HCT116 (cell line): ENCODE measurements around the gene UVRAG.

Source experiments
- CEBPB ChIP-seq: IDR thresholded peaks from 2 replicates; pipeline ENCODE4 v1.6.1; 2012; ENCODE audit warnings: low read depth
- CTCF ChIP-seq, 3 experiments: fragments of 200-600 bp in 1 of 3; sonication (generic) in 1 of 3; IDR thresholded peaks in 2 of 3; conservative IDR thresholded peaks in 1 of 3; 2 replicates each; pipeline ENCODE4 v1.5.1; 2012 to 2017; ENCODE audit warnings: low read depth in 2 of 3, low read length in 2 of 3, antibody characterized with exemption in 1 of 3, borderline replicate concordance in 1 of 3, control low read depth in 1 of 3, mild to moderate bottlenecking in 1 of 3, mixed read lengths in 1 of 3, mixed run types in 1 of 3, moderate library complexity in 1 of 3; ENCODE audit not compliant: insufficient read depth in 1 of 3
- POLR2A ChIP-seq: IDR thresholded peaks from 2 replicates; pipeline ENCODE4 v1.7.0; 2011; ENCODE audit warnings: borderline replicate concordance; ENCODE audit not compliant: insufficient read depth, insufficient read length; ENCODE audit errors: extremely low read depth
- POLR2AphosphoS5 ChIP-seq: IDR thresholded peaks from 2 replicates; pipeline ENCODE4 v1.6.1; 2011; ENCODE audit warnings: mild to moderate bottlenecking, low read depth, low read length, moderate library complexity
- YY1 ChIP-seq: IDR thresholded peaks from 2 replicates; pipeline ENCODE4 v1.6.1; 2011; ENCODE audit warnings: low read length, low read depth, moderate library complexity, mild to moderate bottlenecking; ENCODE audit not compliant: insufficient replicate concordance; ENCODE audit errors: extremely low read depth
- ZBTB33 ChIP-seq: IDR thresholded peaks from 2 replicates; pipeline ENCODE4 v1.6.1; 2011; ENCODE audit warnings: mild to moderate bottlenecking, low read length, moderate library complexity; ENCODE audit not compliant: insufficient replicate concordance; ENCODE audit errors: extremely low read depth

DNA sequence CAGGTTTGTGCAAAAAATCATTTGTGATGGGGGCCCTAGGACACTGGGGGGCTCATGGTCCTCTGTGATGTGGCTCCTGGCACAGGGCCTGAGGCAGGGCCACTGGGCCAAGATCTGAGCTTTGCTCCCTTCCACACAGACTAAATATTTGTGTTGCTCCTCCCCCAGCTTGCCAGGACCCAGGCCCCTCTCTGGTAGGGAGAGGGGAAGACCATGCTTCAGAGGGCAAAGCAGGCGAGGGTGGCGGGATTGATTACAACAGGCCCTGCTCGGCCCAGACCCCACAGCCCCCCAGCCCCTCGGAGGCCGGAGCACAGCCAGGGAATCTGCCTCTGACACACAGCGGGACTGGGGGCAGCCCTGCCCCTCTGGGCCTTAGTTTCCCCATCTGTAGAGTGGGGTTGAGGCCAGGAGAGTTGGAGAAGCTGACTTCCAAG, 362.3 kb downstream of the UVRAG start:
- no peak for TF ChIP-seq POLR2AphosphoS5
- no peak for TF ChIP-seq CTCF (IDR thresholded peaks at IDR 0.05 in 2 of 3, conservative IDR thresholded peaks at IDR 0.05 in 1 of 3; ENCODE audit: borderline replicate concordance in 1 of 3, insufficient read depth in 1 of 3, low read depth in 2 of 3, low read length in 2 of 3)
- TF ChIP-seq ZBTB33: no peak
- TF ChIP-seq CEBPB: no peak
- no peak for TF ChIP-seq POLR2A
- no peak for TF ChIP-seq YY1
